HL-60 (cell line): ENCODE measurements around the gene USB1.

ENCODE experiments used
- DNase-seq, 2 experiments: peaks; one replicate each; pipeline ENCODE4 v3.0.0-alpha.2; 2010 to 2020; ENCODE audit warnings: low read depth in 1 of 2, low spot score in 1 of 2
- H3K27ac ChIP-seq: fragments of 250-450 bp; sonication (Bioruptor Pico); replicated peaks from 2 replicates; pipeline ENCODE4 v1.5.1; 2020; ENCODE audit warnings: mild to moderate bottlenecking, moderate library complexity
- H3K27me3 ChIP-seq: fragments of 250-450 bp; sonication (Bioruptor Pico); 2 replicates; pipeline ENCODE4 v1.5.1; 2021; ENCODE audit warnings: mild to moderate bottlenecking, moderate library complexity; ENCODE audit not compliant: insufficient read depth, poor library complexity, severe bottlenecking
- H3K4me3 ChIP-seq: replicated peaks from 2 replicates; pipeline ENCODE4 v1.5.1; 2011; ENCODE audit warnings: mild to moderate bottlenecking, control low read depth, low read length; ENCODE audit not compliant: insufficient read depth
- GABPA ChIP-seq: IDR thresholded peaks from 2 replicates; pipeline ENCODE4 v1.6.1; 2012; ENCODE audit warnings: low read depth
- POLR2AphosphoS5 ChIP-seq: IDR thresholded peaks from 2 replicates; pipeline ENCODE4 v1.6.1; 2012; ENCODE audit warnings: low read depth
- SPI1 ChIP-seq: IDR thresholded peaks from 2 replicates; pipeline ENCODE4 v1.6.1; 2012; ENCODE audit warnings: low read depth, mild to moderate bottlenecking, borderline replicate concordance
- TF ChIP-seq, protein P1 (sequence below): IDR thresholded peaks from one replicate; pipeline ENCODE4 v1.5.1; 2011; ENCODE audit warnings: low read length, control low read depth, inconsistent platforms; ENCODE audit not compliant: insufficient read depth
- TF ChIP-seq, protein P2 (sequence below): IDR thresholded peaks from 2 replicates; pipeline ENCODE4 v1.6.1; 2012; ENCODE audit warnings: low read depth; ENCODE audit not compliant: insufficient replicate concordance

Gene USB1

DNA sequence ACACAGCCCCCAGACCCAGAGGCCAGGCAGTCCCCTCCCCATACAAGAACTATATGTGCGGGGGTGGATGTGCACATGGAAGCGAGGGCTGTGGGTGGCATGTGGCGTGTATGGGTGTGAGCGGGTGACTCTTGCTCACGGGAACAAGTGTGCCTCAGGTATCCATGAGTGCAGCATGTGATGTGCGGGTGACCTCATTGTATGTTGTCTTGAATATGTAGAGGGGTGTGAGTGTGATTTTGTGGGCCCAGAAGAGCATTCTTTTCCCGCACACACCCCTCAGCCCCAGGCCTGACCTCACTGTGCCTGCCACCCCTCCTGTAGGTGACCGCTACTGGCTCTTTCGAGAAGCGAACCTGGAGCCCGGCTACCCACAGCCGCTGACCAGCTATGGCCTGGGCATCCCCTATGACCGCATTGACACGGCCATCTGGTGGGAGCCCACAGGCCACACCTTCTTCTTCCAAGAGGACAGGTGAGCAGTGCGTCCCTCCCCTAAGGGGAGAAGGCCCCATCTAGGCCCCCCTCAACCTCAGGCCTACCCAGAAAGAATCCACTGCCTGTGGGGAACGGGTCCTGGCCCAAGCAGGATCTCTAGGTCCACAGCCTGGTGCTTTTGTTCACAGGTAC lies 41.8 kb downstream of the USB1 start:
- H3K4me3 ChIP-seq, result no peak overlapping the region
- DNase-seq, result no peak
- TF ChIP-seq, protein P1, sequence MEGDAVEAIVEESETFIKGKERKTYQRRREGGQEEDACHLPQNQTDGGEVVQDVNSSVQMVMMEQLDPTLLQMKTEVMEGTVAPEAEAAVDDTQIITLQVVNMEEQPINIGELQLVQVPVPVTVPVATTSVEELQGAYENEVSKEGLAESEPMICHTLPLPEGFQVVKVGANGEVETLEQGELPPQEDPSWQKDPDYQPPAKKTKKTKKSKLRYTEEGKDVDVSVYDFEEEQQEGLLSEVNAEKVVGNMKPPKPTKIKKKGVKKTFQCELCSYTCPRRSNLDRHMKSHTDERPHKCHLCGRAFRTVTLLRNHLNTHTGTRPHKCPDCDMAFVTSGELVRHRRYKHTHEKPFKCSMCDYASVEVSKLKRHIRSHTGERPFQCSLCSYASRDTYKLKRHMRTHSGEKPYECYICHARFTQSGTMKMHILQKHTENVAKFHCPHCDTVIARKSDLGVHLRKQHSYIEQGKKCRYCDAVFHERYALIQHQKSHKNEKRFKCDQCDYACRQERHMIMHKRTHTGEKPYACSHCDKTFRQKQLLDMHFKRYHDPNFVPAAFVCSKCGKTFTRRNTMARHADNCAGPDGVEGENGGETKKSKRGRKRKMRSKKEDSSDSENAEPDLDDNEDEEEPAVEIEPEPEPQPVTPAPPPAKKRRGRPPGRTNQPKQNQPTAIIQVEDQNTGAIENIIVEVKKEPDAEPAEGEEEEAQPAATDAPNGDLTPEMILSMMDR, result no peak
- no peak for TF ChIP-seq SPI1
- TF ChIP-seq POLR2AphosphoS5, result no peak
- TF ChIP-seq, protein P2, sequence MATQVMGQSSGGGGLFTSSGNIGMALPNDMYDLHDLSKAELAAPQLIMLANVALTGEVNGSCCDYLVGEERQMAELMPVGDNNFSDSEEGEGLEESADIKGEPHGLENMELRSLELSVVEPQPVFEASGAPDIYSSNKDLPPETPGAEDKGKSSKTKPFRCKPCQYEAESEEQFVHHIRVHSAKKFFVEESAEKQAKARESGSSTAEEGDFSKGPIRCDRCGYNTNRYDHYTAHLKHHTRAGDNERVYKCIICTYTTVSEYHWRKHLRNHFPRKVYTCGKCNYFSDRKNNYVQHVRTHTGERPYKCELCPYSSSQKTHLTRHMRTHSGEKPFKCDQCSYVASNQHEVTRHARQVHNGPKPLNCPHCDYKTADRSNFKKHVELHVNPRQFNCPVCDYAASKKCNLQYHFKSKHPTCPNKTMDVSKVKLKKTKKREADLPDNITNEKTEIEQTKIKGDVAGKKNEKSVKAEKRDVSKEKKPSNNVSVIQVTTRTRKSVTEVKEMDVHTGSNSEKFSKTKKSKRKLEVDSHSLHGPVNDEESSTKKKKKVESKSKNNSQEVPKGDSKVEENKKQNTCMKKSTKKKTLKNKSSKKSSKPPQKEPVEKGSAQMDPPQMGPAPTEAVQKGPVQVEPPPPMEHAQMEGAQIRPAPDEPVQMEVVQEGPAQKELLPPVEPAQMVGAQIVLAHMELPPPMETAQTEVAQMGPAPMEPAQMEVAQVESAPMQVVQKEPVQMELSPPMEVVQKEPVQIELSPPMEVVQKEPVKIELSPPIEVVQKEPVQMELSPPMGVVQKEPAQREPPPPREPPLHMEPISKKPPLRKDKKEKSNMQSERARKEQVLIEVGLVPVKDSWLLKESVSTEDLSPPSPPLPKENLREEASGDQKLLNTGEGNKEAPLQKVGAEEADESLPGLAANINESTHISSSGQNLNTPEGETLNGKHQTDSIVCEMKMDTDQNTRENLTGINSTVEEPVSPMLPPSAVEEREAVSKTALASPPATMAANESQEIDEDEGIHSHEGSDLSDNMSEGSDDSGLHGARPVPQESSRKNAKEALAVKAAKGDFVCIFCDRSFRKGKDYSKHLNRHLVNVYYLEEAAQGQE, result no peak
- no peak for TF ChIP-seq GABPA
- H3K27ac ChIP-seq, result no peak overlapping the region
- H3K27me3 ChIP-seq, result no peaks in the 10 kb centered on the region

DNA sequence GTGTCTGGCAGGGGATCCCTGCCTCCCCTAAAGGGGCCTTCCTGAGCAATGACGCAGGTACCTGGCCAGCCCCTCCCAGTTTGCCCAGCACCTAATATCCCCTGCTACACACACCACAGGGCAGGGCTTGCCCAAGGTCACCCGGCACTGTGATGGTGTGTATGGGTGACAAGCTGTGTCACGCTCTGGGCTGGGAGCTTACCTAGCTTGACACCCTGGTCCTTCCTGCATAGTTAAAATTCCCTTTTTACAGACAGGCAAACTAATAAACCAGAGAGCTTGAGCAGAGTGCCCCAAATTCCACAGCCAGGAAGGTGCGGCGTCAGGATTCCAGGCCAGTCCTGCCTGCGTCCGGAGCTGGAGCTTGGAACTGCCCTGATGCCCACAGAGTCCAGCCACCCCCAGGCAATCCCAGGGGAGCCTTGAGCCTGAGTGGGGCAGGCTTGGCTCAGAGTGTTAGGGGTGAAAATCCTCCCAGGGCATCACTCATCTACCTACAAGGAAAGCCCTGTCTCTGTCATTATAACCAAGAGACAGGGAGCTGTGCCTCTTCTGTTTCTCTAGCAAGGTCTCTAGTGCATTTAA lies 42.5 kb downstream of the USB1 start:
- H3K27me3 ChIP-seq, result no peaks in the 10 kb centered on the region
- TF ChIP-seq, protein P2, result no peak
- TF ChIP-seq GABPA, result no peak
- TF ChIP-seq POLR2AphosphoS5, result no peak
- TF ChIP-seq SPI1, result no peak
- DNase-seq, result no peak
- no peak overlapping the region for H3K27ac ChIP-seq
- H3K4me3 ChIP-seq, result no peak overlapping the region

DNA sequence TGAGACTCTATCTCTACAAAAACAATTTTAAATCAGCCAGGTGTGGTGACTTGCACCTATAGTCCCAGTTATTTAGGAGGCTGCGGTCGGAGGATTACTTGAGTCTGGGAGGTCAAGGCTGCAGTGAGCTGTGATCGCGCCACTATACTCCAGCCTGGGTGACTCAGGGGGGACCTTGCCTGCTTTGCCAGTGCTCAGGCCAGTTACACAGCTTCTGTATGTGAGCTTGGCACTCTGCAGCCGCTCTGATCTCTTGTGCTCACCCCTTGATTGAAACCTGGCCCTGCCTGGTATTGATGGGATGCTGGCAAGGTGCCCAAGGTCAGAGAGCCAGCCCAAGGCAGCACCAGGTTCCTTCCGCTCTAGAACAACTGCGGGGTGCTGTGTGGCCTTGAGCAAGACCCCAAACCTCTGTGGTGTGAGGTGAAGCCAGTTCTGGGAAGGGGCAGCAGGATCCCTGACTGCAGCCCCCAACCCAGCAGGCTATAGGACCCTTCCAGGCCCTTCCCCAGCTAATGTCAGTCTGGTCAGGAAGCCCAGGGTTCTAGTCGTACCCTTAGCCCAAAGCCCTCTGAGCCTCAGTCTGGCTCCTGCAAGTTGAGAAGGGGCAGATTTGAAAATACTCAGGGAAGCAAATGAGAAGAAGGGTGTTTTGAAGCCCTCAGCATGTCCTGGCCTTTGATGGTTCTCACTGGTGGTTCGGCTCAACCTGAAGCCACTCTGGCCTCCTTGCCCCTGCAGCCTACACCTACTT lies 43.2 kb downstream of the USB1 start:
- DNase-seq, result no peak
- Histone ChIP-seq H3K27me3 (no peaks in the 10 kb centered on the region), H3K27ac (no peak overlapping the region), H3K4me3 (no peak overlapping the region)
- no peak for TF ChIP-seq SPI1
- TF ChIP-seq GABPA, result no peak
- TF ChIP-seq, protein P2, result no peak
- no peak for TF ChIP-seq POLR2AphosphoS5
- TF ChIP-seq, protein P1, result no peak
